ENCODE data around the gene ATP2A2. TPM values are rescaled to one million over a fixed set of nuclear protein-coding genes. Genes with fewer than 3 reads are reported as not detected.

Gene ATP2A2
- total RNA-seq, 1 experiment from 2014 or later, result 239 TPM

DNA sequence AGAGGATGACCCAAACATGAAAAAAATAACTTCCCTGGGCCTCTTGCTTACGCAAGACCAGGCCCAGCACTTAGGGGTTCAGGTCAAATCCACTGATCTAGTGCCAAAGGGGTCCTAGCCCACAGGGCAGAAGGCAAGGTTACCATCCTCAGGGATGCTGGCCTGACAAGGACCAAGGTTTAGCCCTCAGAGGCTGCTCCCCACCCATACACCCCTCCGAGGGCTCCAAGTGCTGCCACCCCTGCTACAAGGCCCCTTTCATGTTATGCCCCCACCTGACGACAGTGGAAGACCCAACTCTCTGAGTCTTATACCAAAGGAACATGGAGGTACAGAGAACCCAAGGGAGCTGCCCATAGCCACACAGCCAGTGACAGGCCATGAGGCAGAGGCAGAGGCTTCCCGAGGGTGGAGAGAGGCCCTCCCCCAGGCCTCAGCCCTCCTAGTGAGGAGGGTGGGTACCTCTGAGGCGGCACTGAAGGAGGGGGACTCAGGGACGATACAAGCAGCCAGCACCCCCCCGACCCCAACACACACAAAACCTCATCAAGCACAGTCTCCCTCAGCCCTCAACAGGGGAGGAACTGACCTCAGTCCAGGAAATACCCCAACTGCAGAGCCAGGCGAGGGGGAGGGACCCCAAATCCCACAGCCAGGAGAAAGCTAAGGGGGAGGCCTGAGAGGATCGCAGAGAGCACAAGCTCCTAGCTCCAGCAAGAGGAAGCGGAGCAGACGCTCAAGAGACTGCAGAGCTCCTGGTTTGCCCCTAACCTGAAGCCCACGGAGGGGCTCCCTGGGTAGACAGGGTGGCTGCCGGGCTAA, 85.5 kb downstream of the ATP2A2 start:
- Histone ChIP-seq H2AFZ (ENCODE audit: low read depth, low read length, poor library complexity, severe bottlenecking) (no peak overlapping the region), H3K9me3 (ENCODE audit: control insufficient read depth in 1 of 2, insufficient read depth in 1 of 2, low read depth in 1 of 2, low read length in 2 of 2) (no peaks in the 10 kb centered on the region), H3K27ac (ENCODE audit: low read depth, low read length) (no peak overlapping the region), H3K79me2 (ENCODE audit: insufficient read depth, low read length) (no peaks in the 10 kb centered on the region), H3K36me3 (ENCODE audit: control insufficient read depth in 1 of 2, insufficient read depth in 2 of 2, low read length in 2 of 2) (peaks cover 0 to under 1% of the 10 kb centered on the region in 2 experiments; a peak in 1 of 4 replicates), H3K27me3 (ENCODE audit: insufficient read depth, low read length) (no peaks in the 10 kb centered on the region), H3K4me3 (replicated peaks in 1 of 2; ENCODE audit: low read depth in 1 of 2, low read length in 2 of 2) (no peak overlapping the region), H3K4me2 (ENCODE audit: low read length) (no peak overlapping the region), H3K9ac (ENCODE audit: low read length) (no peak overlapping the region), H3K4me1 (ENCODE audit: control insufficient read depth in 1 of 2, insufficient read depth in 2 of 2, low read length in 2 of 2) (no peaks in the 10 kb centered on the region), H3K9me2 (ENCODE audit: insufficient read depth) (no peaks in the 10 kb centered on the region), H4K20me1 (ENCODE audit: insufficient read depth) (no peaks in the 10 kb centered on the region)
- BruUV-seq (replicated peaks), result no TSS peak
- ChIA-PET CTCF (interaction anchor here (1.6 kb wide), 1 partner anchor 65 kb away, joined by 4 read pairs; no protein-coding TSS in a partner anchor), POLR2A (interaction anchor here (0.7 kb wide), 1 partner anchor 18 kb away, joined by 3 read pairs; no protein-coding TSS in a partner anchor), RAD21 (ENCODE audit: low non-redundant PET in 1 of 2, low total read pairs in 2 of 2, uncharacterized antibody in 2 of 2, unreplicated experiment in 2 of 2) (no interaction called here)
- intact Hi-C loops (cut with micrococcal nuclease), result no loop called here
- ATAC-seq, result no peak
- TF ChIP-seq, protein P1, sequence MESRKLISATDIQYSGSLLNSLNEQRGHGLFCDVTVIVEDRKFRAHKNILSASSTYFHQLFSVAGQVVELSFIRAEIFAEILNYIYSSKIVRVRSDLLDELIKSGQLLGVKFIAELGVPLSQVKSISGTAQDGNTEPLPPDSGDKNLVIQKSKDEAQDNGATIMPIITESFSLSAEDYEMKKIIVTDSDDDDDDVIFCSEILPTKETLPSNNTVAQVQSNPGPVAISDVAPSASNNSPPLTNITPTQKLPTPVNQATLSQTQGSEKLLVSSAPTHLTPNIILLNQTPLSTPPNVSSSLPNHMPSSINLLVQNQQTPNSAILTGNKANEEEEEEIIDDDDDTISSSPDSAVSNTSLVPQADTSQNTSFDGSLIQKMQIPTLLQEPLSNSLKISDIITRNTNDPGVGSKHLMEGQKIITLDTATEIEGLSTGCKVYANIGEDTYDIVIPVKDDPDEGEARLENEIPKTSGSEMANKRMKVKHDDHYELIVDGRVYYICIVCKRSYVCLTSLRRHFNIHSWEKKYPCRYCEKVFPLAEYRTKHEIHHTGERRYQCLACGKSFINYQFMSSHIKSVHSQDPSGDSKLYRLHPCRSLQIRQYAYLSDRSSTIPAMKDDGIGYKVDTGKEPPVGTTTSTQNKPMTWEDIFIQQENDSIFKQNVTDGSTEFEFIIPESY (IDR thresholded peaks at IDR 0.05; ENCODE audit: extremely low read depth, insufficient replicate concordance, low read length), result no peak
- TF ChIP-seq FOSL1 (IDR thresholded peaks at IDR 0.05; ENCODE audit: low read depth) (no peak), ELF1 (IDR thresholded peaks at IDR 0.05; ENCODE audit: borderline replicate concordance, low read depth) (no peak), ZFX (IDR thresholded peaks at IDR 0.05) (no peak), TCF7L2 (IDR thresholded peaks at IDR 0.05; ENCODE audit: borderline replicate concordance, extremely low read depth, insufficient read depth, insufficient read length) (no peak), EGR1 (IDR thresholded peaks at IDR 0.05; ENCODE audit: low read depth) (no peak), SRF (IDR thresholded peaks at IDR 0.05; ENCODE audit: low read depth) (no peak), CEBPB (IDR thresholded peaks at IDR 0.05; ENCODE audit: low read depth) (no peak), SIN3A (IDR thresholded peaks at IDR 0.05; ENCODE audit: low read depth) (no peak), ZNF274 (IDR thresholded peaks at IDR 0.05; ENCODE audit: low read depth, low read length) (no peak), CBX3 (IDR thresholded peaks at IDR 0.05; ENCODE audit: low read depth) (no peak), EZH2phosphoT487 (IDR thresholded peaks at IDR 0.05; ENCODE audit: borderline replicate concordance) (no peak), YY1 (IDR thresholded peaks at IDR 0.05; ENCODE audit: extremely low read depth, insufficient replicate concordance, low read depth, low read length) (no peak)
- TF ChIP-seq, protein P2, sequence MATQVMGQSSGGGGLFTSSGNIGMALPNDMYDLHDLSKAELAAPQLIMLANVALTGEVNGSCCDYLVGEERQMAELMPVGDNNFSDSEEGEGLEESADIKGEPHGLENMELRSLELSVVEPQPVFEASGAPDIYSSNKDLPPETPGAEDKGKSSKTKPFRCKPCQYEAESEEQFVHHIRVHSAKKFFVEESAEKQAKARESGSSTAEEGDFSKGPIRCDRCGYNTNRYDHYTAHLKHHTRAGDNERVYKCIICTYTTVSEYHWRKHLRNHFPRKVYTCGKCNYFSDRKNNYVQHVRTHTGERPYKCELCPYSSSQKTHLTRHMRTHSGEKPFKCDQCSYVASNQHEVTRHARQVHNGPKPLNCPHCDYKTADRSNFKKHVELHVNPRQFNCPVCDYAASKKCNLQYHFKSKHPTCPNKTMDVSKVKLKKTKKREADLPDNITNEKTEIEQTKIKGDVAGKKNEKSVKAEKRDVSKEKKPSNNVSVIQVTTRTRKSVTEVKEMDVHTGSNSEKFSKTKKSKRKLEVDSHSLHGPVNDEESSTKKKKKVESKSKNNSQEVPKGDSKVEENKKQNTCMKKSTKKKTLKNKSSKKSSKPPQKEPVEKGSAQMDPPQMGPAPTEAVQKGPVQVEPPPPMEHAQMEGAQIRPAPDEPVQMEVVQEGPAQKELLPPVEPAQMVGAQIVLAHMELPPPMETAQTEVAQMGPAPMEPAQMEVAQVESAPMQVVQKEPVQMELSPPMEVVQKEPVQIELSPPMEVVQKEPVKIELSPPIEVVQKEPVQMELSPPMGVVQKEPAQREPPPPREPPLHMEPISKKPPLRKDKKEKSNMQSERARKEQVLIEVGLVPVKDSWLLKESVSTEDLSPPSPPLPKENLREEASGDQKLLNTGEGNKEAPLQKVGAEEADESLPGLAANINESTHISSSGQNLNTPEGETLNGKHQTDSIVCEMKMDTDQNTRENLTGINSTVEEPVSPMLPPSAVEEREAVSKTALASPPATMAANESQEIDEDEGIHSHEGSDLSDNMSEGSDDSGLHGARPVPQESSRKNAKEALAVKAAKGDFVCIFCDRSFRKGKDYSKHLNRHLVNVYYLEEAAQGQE (IDR thresholded peaks at IDR 0.05; ENCODE audit: low read depth), result no peak
- TF ChIP-seq, protein P3, sequence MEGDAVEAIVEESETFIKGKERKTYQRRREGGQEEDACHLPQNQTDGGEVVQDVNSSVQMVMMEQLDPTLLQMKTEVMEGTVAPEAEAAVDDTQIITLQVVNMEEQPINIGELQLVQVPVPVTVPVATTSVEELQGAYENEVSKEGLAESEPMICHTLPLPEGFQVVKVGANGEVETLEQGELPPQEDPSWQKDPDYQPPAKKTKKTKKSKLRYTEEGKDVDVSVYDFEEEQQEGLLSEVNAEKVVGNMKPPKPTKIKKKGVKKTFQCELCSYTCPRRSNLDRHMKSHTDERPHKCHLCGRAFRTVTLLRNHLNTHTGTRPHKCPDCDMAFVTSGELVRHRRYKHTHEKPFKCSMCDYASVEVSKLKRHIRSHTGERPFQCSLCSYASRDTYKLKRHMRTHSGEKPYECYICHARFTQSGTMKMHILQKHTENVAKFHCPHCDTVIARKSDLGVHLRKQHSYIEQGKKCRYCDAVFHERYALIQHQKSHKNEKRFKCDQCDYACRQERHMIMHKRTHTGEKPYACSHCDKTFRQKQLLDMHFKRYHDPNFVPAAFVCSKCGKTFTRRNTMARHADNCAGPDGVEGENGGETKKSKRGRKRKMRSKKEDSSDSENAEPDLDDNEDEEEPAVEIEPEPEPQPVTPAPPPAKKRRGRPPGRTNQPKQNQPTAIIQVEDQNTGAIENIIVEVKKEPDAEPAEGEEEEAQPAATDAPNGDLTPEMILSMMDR (IDR thresholded peaks at IDR 0.05 in 2 of 3, conservative IDR thresholded peaks at IDR 0.05 in 1 of 3; ENCODE audit: borderline replicate concordance in 1 of 3, insufficient read depth in 1 of 3, low read depth in 2 of 3, low read length in 2 of 3), result no peak
- DNase-seq (ENCODE audit: low read depth, low spot score), result no peak
